CD4-positive, alpha-beta T cell treated with Interleukin-4 for 4 hours (primary cell): ENCODE data around the gene ASAP2.

Experiments
- DNase-seq: peaks from one replicate; pipeline ENCODE4 v3.0.0-alpha.2; 2020

The ASAP2 gene

DNA sequence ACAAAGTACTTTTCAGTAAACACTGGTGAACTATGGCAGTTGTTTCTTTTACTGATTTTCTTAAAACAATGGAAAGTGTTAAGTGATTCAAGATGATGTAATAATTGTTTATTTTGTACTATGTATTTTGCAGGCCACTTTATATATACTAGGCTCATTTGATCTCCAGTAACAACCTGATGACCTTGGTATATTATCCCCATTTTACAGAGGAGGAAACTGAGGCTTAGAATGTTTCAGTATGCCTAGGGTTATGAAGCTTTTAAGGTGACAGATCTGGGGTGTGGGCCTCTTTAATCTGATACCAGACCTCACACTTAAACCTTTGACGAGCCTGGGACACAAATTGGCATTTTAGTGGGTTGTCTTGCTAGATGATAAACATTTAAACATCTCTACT is 153.5 kb downstream of the ASAP2 start:
- DNase-seq = no peak

DNA sequence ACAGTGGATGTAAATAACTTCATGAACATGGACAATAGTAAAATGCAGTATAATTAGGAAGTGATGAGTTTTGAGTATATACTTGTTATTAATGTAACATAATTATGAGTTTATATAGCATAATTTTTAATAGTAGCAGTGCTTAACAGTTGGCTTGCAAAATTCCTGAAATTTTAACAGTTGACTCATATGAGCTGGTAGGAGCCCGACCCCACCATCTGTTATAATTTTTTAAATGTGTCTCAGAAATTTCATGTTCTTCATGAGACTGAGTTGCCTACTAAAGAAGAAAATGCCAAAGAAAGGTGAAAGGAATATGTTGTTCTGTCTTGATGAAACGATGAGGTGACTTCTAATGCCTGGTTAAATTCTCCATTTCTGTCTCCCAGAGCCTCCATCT is 154.1 kb downstream of the ASAP2 start:
- DNase-seq = no peak

DNA sequence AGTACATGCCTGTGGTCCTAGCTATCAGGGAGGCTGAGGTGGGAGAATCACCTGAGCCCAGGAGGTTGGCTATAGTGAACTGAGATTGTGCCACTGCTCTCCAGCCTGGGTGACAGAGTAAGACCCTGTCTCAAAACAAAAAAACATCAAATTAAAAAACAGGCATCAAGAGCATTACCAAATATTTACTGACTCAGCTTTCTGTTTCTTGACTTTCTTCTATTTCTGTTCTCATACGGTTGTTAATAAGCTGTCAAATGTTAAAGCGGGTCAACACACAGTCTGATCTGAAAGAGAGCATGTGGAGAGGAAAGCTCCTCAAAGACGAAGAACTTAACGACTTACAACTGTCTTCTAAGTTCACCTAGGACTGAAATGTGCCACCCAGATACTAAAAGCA is 157.8 kb downstream of the ASAP2 start:
- DNase-seq = no peak

- DNase-seq = no peak
These were observed 158.3 kb downstream of the ASAP2 start for GRCh38 chr2:9364791-9365497.

DNA sequence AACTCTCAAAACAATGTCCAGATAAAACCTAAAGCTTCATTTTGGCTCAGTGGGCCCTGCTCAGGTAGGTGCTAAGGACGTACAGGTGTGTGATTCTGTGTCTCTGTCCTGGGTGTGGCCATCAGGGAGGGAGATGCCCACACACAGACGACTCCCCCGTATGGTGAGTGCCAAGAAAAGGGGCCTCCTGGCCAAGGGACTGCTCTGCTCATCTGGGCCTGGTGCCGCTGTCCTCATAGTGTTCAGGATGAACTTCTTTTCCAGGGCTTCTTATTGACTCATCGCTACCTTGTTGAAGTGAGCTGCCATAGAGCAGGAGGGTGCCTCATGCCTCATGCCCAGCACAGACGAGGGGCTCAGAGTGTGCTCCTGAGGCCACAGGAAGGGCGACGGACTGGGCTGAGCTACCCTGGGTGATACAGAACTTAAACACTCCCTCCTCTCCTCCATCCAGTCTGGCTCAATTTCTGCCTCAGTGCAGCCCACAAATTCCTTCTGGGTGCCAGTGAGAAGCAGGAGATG is 158.9 kb downstream of the ASAP2 start:
- DNase-seq = no peak

GRCh38 chr2:9366026-9366425 is 159.4 kb downstream of the ASAP2 start:
- DNase-seq = no peak

- no peak for DNase-seq
These were observed 164.1 kb downstream of the ASAP2 start for GRCh38 chr2:9370746-9371145.

- DNase-seq = no peak
These were observed 166.4 kb downstream of the ASAP2 start for GRCh38 chr2:9373047-9373446.

GRCh38 chr2:9373476-9373875 is 166.9 kb downstream of the ASAP2 start:
- DNase-seq = no peak

DNA sequence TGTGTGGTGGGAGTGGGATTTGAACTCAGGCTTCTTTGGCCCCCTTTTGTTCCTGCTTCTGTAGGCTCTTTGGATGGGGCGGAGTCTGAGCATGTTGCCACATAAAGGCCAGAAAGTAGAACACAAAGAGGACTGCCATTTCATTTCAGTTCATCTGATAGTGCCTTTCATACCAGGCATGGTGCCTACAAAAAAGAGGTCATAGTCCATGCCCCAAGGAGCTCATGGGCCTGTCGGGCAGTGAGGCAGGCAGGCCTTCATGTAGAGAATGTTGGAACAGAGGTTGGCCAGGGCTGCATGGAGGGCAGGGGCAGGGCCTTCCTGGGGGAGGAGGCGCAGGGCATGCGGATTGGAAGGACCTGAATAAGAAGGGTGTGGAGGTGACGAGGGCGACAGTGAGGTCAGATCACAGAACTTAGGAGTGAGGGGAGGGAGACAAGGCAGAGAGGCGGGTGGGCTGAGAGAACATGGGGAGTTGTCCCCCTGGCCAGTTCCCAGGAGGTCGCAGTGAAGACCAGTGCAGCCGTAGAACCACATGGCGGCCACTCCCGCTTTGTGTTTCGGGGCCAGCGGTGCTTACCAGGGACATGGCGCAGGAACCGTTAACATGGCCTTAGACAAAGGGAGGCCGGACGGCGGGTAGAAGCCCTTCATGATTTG is 167.6 kb downstream of the ASAP2 start:
- DNase-seq = no peak

GRCh38 chr2:9375857-9376428 is 169.3 kb downstream of the ASAP2 start:
- no peak for DNase-seq

DNA sequence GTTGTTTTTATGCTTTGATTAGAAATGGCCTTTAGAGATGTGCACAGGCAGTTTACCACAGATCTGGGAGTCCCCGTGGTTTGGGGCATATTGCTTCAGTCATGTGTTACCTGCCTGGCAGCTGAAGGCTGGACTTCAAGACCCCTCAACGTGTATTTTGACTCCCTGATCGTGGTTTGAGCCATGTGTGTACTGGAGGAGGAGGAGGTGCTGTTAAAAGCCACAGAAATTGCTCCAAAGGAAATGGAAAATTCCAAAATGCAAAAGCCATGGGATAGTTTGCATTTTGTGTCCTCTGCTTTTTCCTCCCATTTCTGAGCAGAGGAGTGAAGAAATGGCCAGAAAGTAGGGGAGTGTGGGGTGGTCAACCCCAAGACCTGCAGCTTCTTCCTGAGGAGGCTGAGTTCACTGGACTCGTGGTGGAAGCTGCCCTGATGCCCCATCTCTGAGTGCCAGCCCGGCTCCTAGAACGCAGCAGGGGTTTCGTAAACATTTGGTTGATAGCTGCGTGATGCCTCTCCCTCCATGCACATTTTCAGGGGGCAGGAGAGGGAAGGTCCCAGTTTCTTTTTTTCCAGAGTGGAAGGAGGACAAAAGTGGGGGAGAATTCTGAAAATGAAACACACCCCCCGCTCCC is 171.0 kb downstream of the ASAP2 start:
- no peak for DNase-seq

- no peak for DNase-seq
These were observed 172.1 kb downstream of the ASAP2 start for GRCh38 chr2:9378433-9379390.

DNA sequence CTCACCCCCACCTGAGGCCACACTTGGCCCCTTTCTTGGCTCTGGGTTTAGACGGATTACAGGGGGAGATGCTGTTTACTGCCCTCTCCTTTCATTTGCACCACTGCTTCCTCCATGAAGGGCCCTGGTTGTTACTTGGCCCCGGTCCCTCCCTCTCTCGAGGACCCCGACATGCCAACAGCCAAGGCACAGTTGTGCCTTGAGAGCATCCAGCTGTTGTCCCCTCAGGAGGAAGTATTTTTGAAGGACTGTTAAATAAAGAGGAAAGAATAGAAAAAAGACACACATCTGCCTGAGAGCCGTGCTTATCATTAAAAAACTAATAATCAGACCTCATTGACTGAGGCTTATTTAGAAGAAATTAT is 172.8 kb downstream of the ASAP2 start:
- DNase-seq = no peak

DNA sequence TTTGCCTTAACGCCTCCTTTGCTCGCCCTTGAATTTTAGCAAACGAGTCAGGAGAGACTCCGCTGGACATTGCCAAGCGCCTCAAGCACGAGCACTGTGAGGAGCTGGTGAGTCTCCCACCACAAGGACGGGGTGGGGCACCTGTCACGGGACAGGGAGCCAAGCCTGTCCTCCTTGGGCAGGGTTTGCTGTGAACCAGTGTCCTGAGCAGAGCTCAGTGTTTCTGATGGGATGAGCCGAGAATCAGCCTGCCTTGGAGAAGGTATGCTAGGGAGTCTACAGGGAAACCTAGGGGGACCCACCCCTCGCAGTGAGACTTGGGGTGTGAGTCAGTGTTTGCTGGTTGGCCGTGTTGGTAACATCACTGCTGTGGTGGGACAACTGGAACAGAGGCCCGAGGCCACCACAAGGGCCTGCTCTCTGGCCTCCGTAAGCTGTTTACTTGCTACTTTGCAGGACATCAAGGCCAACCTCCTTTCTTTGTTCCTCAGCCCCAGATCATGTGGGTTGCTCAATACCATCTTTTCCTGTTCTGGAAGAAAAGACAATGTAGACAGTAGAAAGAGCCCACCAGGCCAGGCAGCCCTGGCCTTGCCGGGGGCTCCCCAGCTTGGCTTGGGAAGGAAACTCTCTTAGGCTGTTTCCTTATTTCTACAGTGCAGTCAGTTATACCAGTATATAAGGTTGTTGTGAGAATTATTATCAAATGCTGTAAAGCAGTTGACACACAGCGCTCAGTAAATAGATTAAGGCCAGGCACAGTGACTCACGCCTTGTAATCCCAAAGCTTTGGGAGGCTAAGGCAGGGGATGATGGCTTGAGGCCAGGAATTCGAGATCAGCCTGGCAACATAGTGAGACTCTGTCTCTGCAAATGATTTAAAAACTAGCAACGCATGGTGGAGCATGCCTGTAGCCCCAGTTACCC is 174.4 kb downstream of the ASAP2 start:
- DNase-seq = no peak

DNA sequence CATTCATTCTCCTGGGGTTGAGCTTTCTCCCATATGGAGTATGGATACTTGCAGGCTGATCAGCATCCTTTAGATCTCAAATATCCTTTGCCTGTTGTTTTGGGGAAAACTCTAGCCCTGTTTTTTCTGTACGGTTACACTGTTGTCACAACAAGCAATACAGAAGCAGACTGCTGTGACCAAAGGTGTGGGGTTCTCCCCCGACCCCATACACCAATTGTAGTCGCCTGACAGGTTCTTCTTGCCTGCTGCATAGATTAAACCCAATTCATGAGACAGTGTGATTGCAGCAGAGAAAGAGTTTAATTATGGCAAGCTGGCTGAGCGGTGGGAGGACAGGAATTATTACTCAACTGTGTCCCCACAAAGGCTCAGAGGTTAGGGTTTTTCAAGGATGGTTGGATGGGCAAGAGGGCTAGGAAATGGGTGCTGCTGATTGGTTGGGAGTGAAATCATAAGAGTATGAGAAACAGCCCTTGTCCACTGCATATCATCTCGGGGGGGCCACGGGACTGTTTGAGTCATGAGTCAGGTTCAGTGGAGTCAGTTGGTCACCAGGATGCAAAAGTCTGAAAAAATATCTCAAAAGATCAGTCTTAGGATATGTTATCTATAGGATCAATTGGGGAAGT is 176.1 kb downstream of the ASAP2 start:
- no peak for DNase-seq

DNA sequence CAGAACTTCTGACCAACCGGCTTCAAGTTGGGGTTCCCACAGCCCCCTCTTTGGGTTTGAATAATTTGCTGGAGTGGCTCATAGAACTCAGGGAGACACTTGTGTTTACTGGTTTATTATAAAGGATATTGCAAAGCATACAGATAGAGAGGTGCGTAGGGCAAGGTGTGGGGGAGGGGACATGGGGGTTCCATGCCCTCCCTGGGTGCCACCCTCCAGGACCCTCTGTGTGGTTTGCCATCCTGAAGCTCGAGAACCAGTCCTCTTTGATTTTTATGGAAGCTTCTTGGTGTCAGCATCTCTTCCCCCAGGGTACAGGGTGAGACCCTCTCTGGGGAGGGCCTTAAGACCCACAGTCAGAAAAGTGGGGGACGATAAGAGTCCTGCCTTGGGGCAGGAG is 177.9 kb downstream of the ASAP2 start:
- DNase-seq = no peak

- DNase-seq = no peak
These were observed 179.2 kb downstream of the ASAP2 start for GRCh38 chr2:9385841-9386240.

- DNase-seq = no peak
These were observed 181.6 kb downstream of the ASAP2 start for GRCh38 chr2:9388199-9388681.
